Stimulated activated CD4-positive, alpha-beta T cell treated with anti-CD3 and anti-CD28 coated beads, TNF-alpha, amount 100 ng/mL, for 24 hours (primary cell): ENCODE data around the gene PLBD2.

Experiments used
- DNase-seq, 3 experiments: peaks; one replicate each; pipeline ENCODE4 v3.0.0-alpha.2; 2020; ENCODE audit warnings: low read depth in 3 of 3

Gene PLBD2

DNA sequence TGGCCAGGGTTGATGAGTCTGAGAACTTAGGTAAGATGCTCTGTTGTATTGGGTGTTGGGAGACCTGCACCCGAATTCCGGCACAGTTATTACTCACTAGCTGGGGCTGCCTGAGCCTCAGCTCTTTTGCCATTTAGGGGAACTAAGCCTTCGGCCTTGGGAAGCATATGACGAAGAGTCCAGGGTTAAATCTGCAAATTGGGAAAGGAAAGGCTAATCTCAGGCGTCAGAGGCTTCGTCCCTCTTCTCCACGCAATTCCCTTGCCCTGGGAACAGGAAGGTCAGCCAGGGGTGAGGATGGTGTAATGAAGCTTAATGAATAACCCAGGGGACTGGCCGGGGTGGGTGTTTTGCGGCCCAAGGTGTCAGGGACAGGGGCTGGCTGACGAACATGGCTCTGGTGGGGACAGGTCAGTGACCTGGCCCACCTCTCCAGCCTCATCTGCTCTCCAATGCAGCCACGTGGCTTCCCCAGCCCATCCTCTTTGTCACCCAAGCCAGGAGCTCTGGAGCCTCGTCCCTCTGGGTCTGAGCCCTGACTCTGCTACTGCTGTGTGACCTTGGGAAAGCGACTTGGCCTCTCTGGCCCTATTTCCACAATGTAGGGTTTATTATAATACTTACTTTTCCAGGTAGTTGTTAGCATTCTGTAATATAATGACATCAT is 60.0 kb downstream of the PLBD2 start:
- no peak for DNase-seq

GRCh38 chr12:113420996-113421595 is 62.7 kb downstream of the PLBD2 start:
- DNase-seq = no peak

GRCh38 chr12:113422030-113422885 is 63.9 kb downstream of the PLBD2 start, which contains the start of gene SDSL:
Gene SDSL, plus strand, starts transcription at chr12:113422380. Its CDS starts 5,603 bp downstream, at chr12:113427983.
- peak in 1 of 3 experiments; percentile 25 for DNase-seq

GRCh38 chr12:113422886-113423669 is 64.7 kb downstream of the PLBD2 start:
- no peak for DNase-seq

GRCh38 chr12:113424456-113424855 is 66.1 kb downstream of the PLBD2 start:
- DNase-seq = no peak

- peak; percentile 21 to 60 (median 38) for DNase-seq
These were observed 66.8 kb downstream of the PLBD2 start for GRCh38 chr12:113424915-113425823.

- DNase-seq = no peak
These were observed 67.6 kb downstream of the PLBD2 start for GRCh38 chr12:113425960-113426453.

- no peak for DNase-seq
These were observed 69.5 kb downstream of the PLBD2 start for GRCh38 chr12:113427882-113428281.

GRCh38 chr12:113428482-113428881 is 70.1 kb downstream of the PLBD2 start:
- DNase-seq = no peak

GRCh38 chr12:113432986-113433385 is 74.6 kb downstream of the PLBD2 start:
- no peak for DNase-seq

GRCh38 chr12:113435367-113435766 is 77.0 kb downstream of the PLBD2 start:
- DNase-seq = no peak

DNA sequence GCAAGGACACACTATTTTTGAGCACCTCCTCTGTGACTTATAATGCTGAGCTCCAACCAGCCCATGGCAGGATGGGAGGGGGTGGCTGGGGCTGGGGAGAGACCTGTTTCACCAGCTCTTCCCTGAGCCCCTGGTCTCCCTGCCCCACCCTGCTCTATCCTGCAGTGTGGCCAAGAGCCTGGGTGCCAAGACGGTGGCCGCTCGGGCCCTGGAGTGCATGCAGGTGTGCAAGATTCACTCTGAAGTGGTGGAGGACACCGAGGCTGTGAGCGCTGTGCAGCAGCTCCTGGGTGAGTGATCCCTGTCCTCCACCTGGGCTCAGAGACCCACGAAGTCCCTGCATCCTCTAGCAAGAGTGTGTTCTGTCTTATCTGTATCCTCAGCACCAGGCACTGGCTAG is 78.2 kb downstream of the PLBD2 start:
- DNase-seq = no peak

- DNase-seq = no peak
These were observed 78.8 kb downstream of the PLBD2 start for GRCh38 chr12:113436993-113437728.

- no peak for DNase-seq
These were observed 79.3 kb downstream of the PLBD2 start for GRCh38 chr12:113437729-113438100.

- no peak for DNase-seq
These were observed 80.3 kb downstream of the PLBD2 start for GRCh38 chr12:113438523-113439300.

DNA sequence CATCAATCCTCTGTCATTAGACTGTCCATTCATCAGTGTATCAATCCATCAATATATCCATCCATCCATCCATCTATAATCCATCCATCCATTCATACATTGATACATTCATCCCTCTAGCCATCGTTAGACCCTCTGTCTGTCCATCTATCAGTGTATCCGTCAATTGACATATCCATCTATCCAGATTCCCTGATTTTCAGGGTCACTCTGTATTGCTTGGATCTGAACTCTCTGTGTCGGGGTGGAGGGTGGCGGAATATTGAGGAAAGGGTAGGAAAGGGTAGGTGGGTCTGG is 80.9 kb downstream of the PLBD2 start:
- DNase-seq = no peak

DNA sequence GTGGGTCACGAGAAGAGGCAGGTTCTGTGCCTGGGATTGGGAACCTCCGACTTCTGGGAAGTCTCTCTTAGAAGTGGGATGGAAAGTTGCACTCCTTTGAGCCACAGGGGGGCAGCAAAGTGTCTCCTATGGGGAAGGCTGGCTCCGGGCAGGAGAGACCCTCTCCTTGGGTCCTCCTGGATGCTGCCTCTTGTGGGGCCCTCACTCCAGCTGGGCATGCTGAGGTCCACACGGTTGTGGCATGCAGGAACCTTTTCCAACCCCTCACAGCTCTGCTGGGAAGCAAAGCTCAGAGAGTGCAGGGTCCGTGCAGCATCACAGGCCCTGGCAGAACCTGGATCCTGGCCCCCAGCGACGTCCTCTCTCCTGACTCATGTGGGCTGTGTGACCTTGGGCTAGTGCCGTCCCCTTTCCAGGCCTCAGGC is 81.2 kb downstream of the PLBD2 start:
- DNase-seq = no peak

DNA sequence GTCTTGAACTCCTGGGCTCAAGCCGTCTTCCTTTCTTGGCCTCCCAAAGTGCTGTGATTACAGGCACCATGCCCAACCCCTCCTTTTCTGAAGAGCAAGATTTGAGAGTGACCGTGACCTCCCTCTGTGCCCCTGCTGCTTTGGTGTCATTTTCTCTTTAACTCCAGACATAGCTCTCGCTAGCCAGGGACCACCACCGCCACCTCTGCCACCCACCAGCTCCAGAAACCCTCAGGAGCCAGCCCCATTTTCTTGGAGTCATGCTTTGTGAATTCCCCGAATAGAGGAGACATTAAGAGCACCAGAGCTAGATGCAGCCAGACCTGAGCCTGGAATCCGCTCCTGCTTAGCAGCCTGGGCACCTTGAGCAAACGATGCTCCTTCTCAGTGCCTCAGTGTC is 81.9 kb downstream of the PLBD2 start:
- DNase-seq = no peak
